Suppressor macrophage treated with lipopolysaccharide for 1 hour (primary cell): ENCODE results near the gene PPP1R10.
A peak's percentile ranks its signal among the peaks of the same experiment; 100 is the strongest.

ENCODE experiments used
- DNase-seq, 3 donors: peaks; one replicate each; pipeline ENCODE4 v3.0.0-alpha.2; 2020 to 2022

PPP1R10 gene

GRCh38 chr6:30555816-30556065 is 61.3 kb downstream of the PPP1R10 start:
- DNase-seq: no peak

- peak in 2 of 3 donors; percentile 27 to 43 for DNase-seq
Measured at GRCh38 chr6:30554962-30555815, 61.9 kb downstream of the PPP1R10 start.

- no peak for DNase-seq
Measured at GRCh38 chr6:30554404-30554803, 62.6 kb downstream of the PPP1R10 start.
